B cell (primary cell): ENCODE results near the gene SLC48A1.

Experiments used
- CTCF ChIP-seq: fragments of 200-600 bp; IDR thresholded peaks from one replicate; pipeline ENCODE4 v1.8.0; 2022; ENCODE audit warnings: antibody characterized with exemption, mild to moderate bottlenecking
- EZH2 ChIP-seq: IDR thresholded peaks from 2 replicates; pipeline ENCODE4 v1.6.1; 2012; ENCODE audit warnings: borderline replicate concordance, low read depth, mild to moderate bottlenecking, moderate library complexity, low read length; ENCODE audit not compliant: insufficient read depth, poor library complexity, severe bottlenecking

- TF ChIP-seq CTCF (no peak), EZH2 (no peak)
Observed at GRCh38 chr12:47819896-47820630, 47.0 kb downstream of the SLC48A1 start, which contains the start of gene HDAC7.
